Measurements from ENCODE around the gene SOCS6. TPM values are rescaled to one million over a fixed set of nuclear protein-coding genes. Genes with fewer than 3 reads are reported as not detected.

Gene SOCS6
- total and polyA plus RNA-seq, 4 donors, result 5.5 to 30.1 (median 8.7) TPM

- DNase-seq (ENCODE audit: low spot score), result no peak
- Histone ChIP-seq H3K27me3 (ENCODE audit: control insufficient read depth in 4 of 4, insufficient read depth in 4 of 4, low read length in 3 of 4) (no peaks in the 10 kb centered on the region), H3K4me3 (ENCODE audit: low read depth in 1 of 3, low read length in 3 of 3) (no peak overlapping the region), H3K9me3 (ENCODE audit: control insufficient read depth in 4 of 4, low read length in 3 of 4) (no peaks in the 10 kb centered on the region), H3K9ac (ENCODE audit: low read depth in 1 of 2, low read length in 2 of 2) (no peak overlapping the region), H3K36me3 (ENCODE audit: control insufficient read depth in 4 of 4, insufficient read depth in 3 of 4, low read depth in 1 of 4, low read length in 3 of 4) (peaks cover 0 to 2% (median 0%) of the 10 kb centered on the region in 4 donors), H3K4me1 (ENCODE audit: control insufficient read depth in 4 of 4, insufficient read depth in 4 of 4, low read length in 3 of 4) (peaks cover 5 to 63% (median 48%) of the 10 kb centered on the region in 4 donors), H3K27ac (ENCODE audit: low read depth in 1 of 2, low read length in 2 of 2) (no peak overlapping the region)
- TF ChIP-seq RAD21 (IDR thresholded peaks at IDR 0.05) (no peak), FOXA2 (IDR thresholded peaks at IDR 0.05) (no peak), HNF4A (conservative IDR thresholded peaks at IDR 0.05) (no peak), HNF4G (IDR thresholded peaks at IDR 0.05) (no peak), REST (IDR thresholded peaks at IDR 0.05) (no peak), CTCF (IDR thresholded peaks at IDR 0.05; ENCODE audit: low read depth, low read length, missing input control) (no peak), TAF1 (conservative IDR thresholded peaks at IDR 0.05) (no peak), JUND (IDR thresholded peaks at IDR 0.05) (no peak), YY1 (IDR thresholded peaks at IDR 0.05) (no peak), GABPA (IDR thresholded peaks at IDR 0.05 in 1 of 2, conservative IDR thresholded peaks at IDR 0.05 in 1 of 2) (no peak), SP1 (IDR thresholded peaks at IDR 0.05) (no peak)
- 93% methylated on average over 5 of the region's 5 CpGs for WGBS
Observed at GRCh38 chr18:70294471-70295191, 5.8 kb downstream of the SOCS6 start.

GRCh38 chr18:70295192-70296188 is 6.6 kb downstream of the SOCS6 start:
- no peaks in the 10 kb centered on the region for H3K9me3 ChIP-seq (ENCODE audit: control insufficient read depth in 4 of 4, low read length in 3 of 4)
- H3K27ac ChIP-seq (ENCODE audit: low read depth in 1 of 2, low read length in 2 of 2), result no peak overlapping the region
- DNase-seq (ENCODE audit: low spot score), result no peak
- H3K9ac ChIP-seq (ENCODE audit: low read depth in 1 of 2, low read length in 2 of 2), result no peak overlapping the region
- H3K4me3 ChIP-seq (ENCODE audit: low read depth in 1 of 3, low read length in 3 of 3), result no peak overlapping the region
- peaks cover 5 to 57% (median 48%) of the 10 kb centered on the region in 4 donors for H3K4me1 ChIP-seq (ENCODE audit: control insufficient read depth in 4 of 4, insufficient read depth in 4 of 4, low read length in 3 of 4)
- TF ChIP-seq RXRA (IDR thresholded peaks at IDR 0.05), result no peak
- TF ChIP-seq RAD21 (IDR thresholded peaks at IDR 0.05), result no peak
- TF ChIP-seq HNF4G (IDR thresholded peaks at IDR 0.05), result no peak
- TF ChIP-seq YY1 (IDR thresholded peaks at IDR 0.05), result no peak
- no peak for TF ChIP-seq HNF4A (conservative IDR thresholded peaks at IDR 0.05)
- no peak for TF ChIP-seq ZBTB33 (IDR thresholded peaks at IDR 0.05)
- H3K27me3 ChIP-seq (ENCODE audit: control insufficient read depth in 4 of 4, insufficient read depth in 4 of 4, low read length in 3 of 4), result no peaks in the 10 kb centered on the region
- WGBS, result 50% methylated on average over 8 of the region's 8 CpGs
- peaks cover 0 to 2% (median 0%) of the 10 kb centered on the region in 4 donors for H3K36me3 ChIP-seq (ENCODE audit: control insufficient read depth in 4 of 4, insufficient read depth in 3 of 4, low read depth in 1 of 4, low read length in 3 of 4)

Measured in liver (tissue), 9 donors.